ENCODE measurements around the gene MTMR10. TPM values are rescaled to one million over a fixed set of nuclear protein-coding genes. Genes with fewer than 3 reads are reported as not detected.

The MTMR10 gene
- polyA plus RNA-seq, 6 donors from 2014 or later: 2.7 to 43.0 (median 17.1) TPM

- ATAC-seq (ENCODE audit: low read depth in 2 of 2) (no peak), DNase-seq (no peak)
- H3K27ac Mint-ChIP-seq: peak overlapping the region in 2 of 6 donors; percentile 31 to 34
- peaks cover 5 to 9% (median 5%) of the 10 kb centered on the region in 3 donors for H3K4me1 Mint-ChIP-seq
- H3K9me3 Mint-ChIP-seq: no peaks in the 10 kb centered on the region
- H3K27me3 Mint-ChIP-seq: no peaks in the 10 kb centered on the region
- H3K4me3 Mint-ChIP-seq: no peak overlapping the region
- H3K36me3 Mint-ChIP-seq: peaks cover 15 to 27% of the 10 kb centered on the region in 2 donors
These were observed 71.4 kb downstream of the MTMR10 start for GRCh38 chr15:30919877-30920550.

- DNase-seq (no peak), ATAC-seq (ENCODE audit: low read depth in 2 of 2) (no peak)
- no peaks in the 10 kb centered on the region for H3K9me3 Mint-ChIP-seq
- H3K27ac Mint-ChIP-seq: no peak overlapping the region
- H3K4me3 Mint-ChIP-seq: no peak overlapping the region
- peaks cover 5 to 9% (median 5%) of the 10 kb centered on the region in 3 donors for H3K4me1 Mint-ChIP-seq
- peaks cover 4 to 18% of the 10 kb centered on the region in 2 donors for H3K36me3 Mint-ChIP-seq
- H3K27me3 Mint-ChIP-seq: no peaks in the 10 kb centered on the region
These were observed 73.1 kb downstream of the MTMR10 start for GRCh38 chr15:30918366-30918765.

- H3K9me3 Mint-ChIP-seq: no peaks in the 10 kb centered on the region
- peaks cover 4 to 16% of the 10 kb centered on the region in 2 donors for H3K36me3 Mint-ChIP-seq
- no peak overlapping the region for H3K4me3 Mint-ChIP-seq
- no peak overlapping the region for H3K27ac Mint-ChIP-seq
- H3K27me3 Mint-ChIP-seq: no peaks in the 10 kb centered on the region
- no peak for DNase-seq
- ATAC-seq (ENCODE audit: low read depth in 2 of 2): no peak
- peaks cover 5 to 9% (median 5%) of the 10 kb centered on the region in 3 donors for H3K4me1 Mint-ChIP-seq
These were observed 73.8 kb downstream of the MTMR10 start for GRCh38 chr15:30917675-30918074.

- Mint-ChIP-seq H3K27me3 (no peaks in the 10 kb centered on the region), H3K4me1 (peaks cover 5 to 9% (median 5%) of the 10 kb centered on the region in 3 donors), H3K4me3 (no peak overlapping the region), H3K9me3 (no peaks in the 10 kb centered on the region), H3K36me3 (peaks cover 4 to 11% of the 10 kb centered on the region in 2 donors), H3K27ac (peak overlapping the region in 2 of 6 donors; percentile 51 to 70)
- ATAC-seq (ENCODE audit: low read depth in 2 of 2): no peak
- no peak for DNase-seq
These were observed 74.4 kb downstream of the MTMR10 start for GRCh38 chr15:30917013-30917412.

- peaks cover 11 to 12% of the 10 kb centered on the region in 2 donors for H3K36me3 Mint-ChIP-seq
- DNase-seq (no peak), ATAC-seq (ENCODE audit: low read depth in 2 of 2) (no peak)
- H3K27ac Mint-ChIP-seq: no peak overlapping the region
- H3K4me1 Mint-ChIP-seq: peaks cover 0 to 5% (median 0%) of the 10 kb centered on the region in 3 donors
- no peak overlapping the region for H3K4me3 Mint-ChIP-seq
- no peaks in the 10 kb centered on the region for H3K27me3 Mint-ChIP-seq
- H3K9me3 Mint-ChIP-seq: no peaks in the 10 kb centered on the region
These were observed 77.7 kb downstream of the MTMR10 start for GRCh38 chr15:30913761-30914160.

DNA sequence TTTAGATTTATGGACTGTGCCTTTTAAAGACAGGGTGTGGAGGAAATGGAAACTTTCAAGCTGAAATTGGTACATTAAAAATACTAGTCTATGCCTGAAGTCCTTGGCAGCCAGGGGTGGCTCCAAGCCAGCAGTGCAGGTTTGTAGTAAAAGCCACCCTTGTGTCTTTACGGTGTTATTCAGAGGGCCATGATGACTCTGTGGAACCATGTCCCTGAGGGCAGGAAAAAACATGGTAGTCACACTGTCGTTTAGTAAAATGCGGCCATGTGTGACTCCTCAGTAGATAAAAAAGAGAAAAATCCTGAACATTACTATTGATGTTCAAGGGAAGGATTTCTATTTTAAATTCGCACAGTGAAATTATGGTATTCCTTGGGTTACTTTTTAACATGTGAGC is 85.1 kb downstream of the MTMR10 start:
- no peak for DNase-seq
- Mint-ChIP-seq H3K9me3 (no peaks in the 10 kb centered on the region), H3K36me3 (peaks cover 0 to 17% of the 10 kb centered on the region in 2 donors), H3K27me3 (peaks cover 0 to 1% (median 0%) of the 10 kb centered on the region in 3 donors), H3K4me1 (peaks cover 22 to 41% (median 30%) of the 10 kb centered on the region in 3 donors), H3K27ac (no peak overlapping the region), H3K4me3 (peak overlapping the region in 2 of 8 donors; percentile 44 to 59)
- no peak for ATAC-seq (ENCODE audit: low read depth in 2 of 2)

DNA sequence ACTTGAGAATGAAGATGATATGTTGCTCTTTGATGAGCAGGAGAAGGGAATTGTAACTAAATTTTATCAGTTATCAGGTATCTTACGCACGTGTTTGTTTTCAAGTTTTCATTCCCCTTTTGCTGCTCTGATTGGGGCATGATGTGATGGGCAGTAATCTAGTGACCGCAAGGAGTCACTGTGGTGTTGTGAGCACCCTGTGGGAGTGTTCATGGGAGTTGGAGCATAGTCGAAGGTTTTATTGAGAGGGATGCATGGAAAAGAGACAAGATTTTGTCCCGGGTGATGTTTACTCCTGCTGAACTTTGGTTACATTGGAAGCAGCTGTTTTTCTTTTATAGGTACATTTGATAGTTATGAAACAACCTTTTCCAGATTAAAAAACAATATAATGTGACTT is 85.6 kb downstream of the MTMR10 start:
- peaks cover 22 to 41% (median 30%) of the 10 kb centered on the region in 3 donors for H3K4me1 Mint-ChIP-seq
- peaks cover 0 to 7% (median 0%) of the 10 kb centered on the region in 3 donors for H3K27me3 Mint-ChIP-seq
- no peak overlapping the region for H3K27ac Mint-ChIP-seq
- ATAC-seq (ENCODE audit: low read depth in 2 of 2) (no peak), DNase-seq (no peak)
- no peaks in the 10 kb centered on the region for H3K9me3 Mint-ChIP-seq
- H3K36me3 Mint-ChIP-seq: peaks cover 0 to 17% of the 10 kb centered on the region in 2 donors
- H3K4me3 Mint-ChIP-seq: peak overlapping the region in 3 of 8 donors; percentile 4 to 59 (median 43)

GRCh38 chr15:30904812-30905211 is 86.6 kb downstream of the MTMR10 start:
- H3K27ac Mint-ChIP-seq: no peak overlapping the region
- H3K4me1 Mint-ChIP-seq: peaks cover 22 to 41% (median 30%) of the 10 kb centered on the region in 3 donors
- ATAC-seq (ENCODE audit: low read depth in 2 of 2) (no peak), DNase-seq (no peak)
- peak overlapping the region in 5 of 8 donors; percentile 88 to 99 (median 96) for H3K4me3 Mint-ChIP-seq
- peaks cover 0 to 8% (median 0%) of the 10 kb centered on the region in 3 donors for H3K27me3 Mint-ChIP-seq
- H3K9me3 Mint-ChIP-seq: no peaks in the 10 kb centered on the region
- peaks cover 0 to 16% of the 10 kb centered on the region in 2 donors for H3K36me3 Mint-ChIP-seq

DNA sequence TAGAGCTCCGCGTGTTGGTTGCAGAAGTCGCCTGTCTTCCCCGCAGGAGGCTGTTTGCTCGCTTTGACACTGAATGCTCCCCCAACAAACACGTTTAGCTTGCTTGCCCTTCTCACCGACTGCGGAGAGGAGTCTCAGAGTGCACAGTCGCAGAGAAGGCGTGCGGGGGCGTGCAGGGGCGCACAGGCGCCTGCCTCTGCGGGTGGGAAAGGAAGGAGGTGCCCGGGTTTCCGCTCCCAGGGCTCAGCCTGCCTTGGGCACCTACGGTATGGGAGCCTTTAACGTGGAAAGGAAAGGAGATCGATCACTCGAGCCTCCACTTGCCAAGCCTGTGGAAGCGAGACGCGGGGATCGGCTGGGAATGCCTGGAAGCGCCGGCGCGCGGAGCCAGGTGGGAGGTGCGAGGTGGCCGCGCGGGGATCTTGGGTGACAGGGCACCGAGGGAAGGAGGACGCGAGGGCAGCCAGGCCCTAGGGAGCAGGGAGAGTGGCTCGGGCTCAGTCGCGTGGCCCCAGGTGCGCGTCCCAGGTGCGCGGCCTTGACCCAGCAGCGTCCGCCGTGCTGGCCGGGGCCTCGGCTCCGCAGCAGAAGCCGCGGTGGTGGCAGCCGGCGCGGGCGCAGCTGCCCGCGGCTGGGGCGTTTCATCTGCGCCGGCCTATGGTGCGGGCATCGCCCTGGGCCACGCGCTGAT is 87.8 kb downstream of the MTMR10 start, which contains the start of gene FAN1:
Gene FAN1 (plus strand): TSS at position 419 of the 691 bp plus-strand sequence. CDS start 749 bp downstream, outside the sequence.
- Mint-ChIP-seq H3K27me3 (peaks cover 0 to 8% (median 0%) of the 10 kb centered on the region in 3 donors), H3K4me1 (peaks cover 22 to 41% (median 30%) of the 10 kb centered on the region in 3 donors), H3K36me3 (peaks cover 0 to 5% of the 10 kb centered on the region in 2 donors), H3K9me3 (no peaks in the 10 kb centered on the region), H3K27ac (peak within 1 kb of the TSS; percentile 49 to 90 (median 78)), H3K4me3 (peak within 1 kb of the TSS; percentile 93 to 99 (median 96))
- peak; percentile 56 for DNase-seq
- peak; percentile 85 for ATAC-seq (ENCODE audit: low read depth in 2 of 2)

GRCh38 chr15:30901889-30902288 is 89.5 kb downstream of the MTMR10 start:
- DNase-seq: no peak
- Mint-ChIP-seq H3K9me3 (no peaks in the 10 kb centered on the region), H3K27me3 (peaks cover 0 to 8% (median 0%) of the 10 kb centered on the region in 3 donors), H3K36me3 (peaks cover 0 to 5% of the 10 kb centered on the region in 2 donors), H3K4me3 (peak overlapping the region in 2 of 8 donors; percentile 28 to 96), H3K27ac (no peak overlapping the region), H3K4me1 (peaks cover 22 to 41% (median 30%) of the 10 kb centered on the region in 3 donors)
- ATAC-seq (ENCODE audit: low read depth in 2 of 2): no peak

- no peaks in the 10 kb centered on the region for H3K9me3 Mint-ChIP-seq
- no peak for DNase-seq
- no peaks in the 10 kb centered on the region for H3K36me3 Mint-ChIP-seq
- H3K27me3 Mint-ChIP-seq: peaks cover 0 to 5% (median 0%) of the 10 kb centered on the region in 3 donors
- H3K4me3 Mint-ChIP-seq: no peak overlapping the region
- no peak overlapping the region for H3K27ac Mint-ChIP-seq
- ATAC-seq (ENCODE audit: low read depth in 2 of 2): no peak
- peaks cover 0 to 7% (median 0%) of the 10 kb centered on the region in 3 donors for H3K4me1 Mint-ChIP-seq
These were observed 95.2 kb downstream of the MTMR10 start for GRCh38 chr15:30896211-30896606.

DNA sequence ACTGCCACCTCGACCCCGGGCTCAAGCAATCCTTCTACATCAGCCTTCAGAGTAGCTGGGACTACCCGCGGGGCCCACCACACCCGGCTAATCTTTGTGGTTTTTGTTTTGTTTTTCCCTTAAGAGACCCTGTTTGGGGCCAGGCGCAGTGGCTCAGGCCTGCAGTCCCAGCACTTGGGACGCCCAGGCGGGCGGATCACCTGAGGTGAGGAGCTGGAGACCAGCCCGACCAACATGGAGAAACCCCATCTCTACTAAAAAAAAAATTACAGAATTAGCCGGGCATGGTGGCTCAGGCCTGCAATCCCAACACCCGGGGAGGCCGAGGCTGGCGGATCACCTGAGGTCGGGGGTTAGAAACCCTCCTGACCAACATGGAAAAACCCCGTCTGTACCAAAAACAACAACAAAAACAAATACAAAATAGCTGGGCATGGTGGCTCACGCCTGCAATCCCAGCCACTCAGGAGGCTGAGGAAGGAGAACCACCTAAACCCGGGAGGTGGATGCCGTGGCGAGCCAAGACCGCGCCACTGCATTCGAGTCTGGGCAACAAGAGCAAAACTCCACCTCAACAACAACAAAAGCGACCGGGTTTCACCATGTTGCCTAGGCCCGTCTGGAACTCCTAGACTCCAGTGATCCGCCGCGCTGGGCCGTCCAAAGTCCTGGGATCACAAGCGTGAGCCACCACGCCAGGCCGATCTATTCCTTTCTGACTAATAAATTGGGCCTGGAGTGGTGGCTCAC is 95.8 kb downstream of the MTMR10 start:
- Mint-ChIP-seq H3K4me1 (peaks cover 0 to 7% (median 0%) of the 10 kb centered on the region in 3 donors), H3K36me3 (no peaks in the 10 kb centered on the region), H3K27ac (peak overlapping the region in 1 of 6 donors; percentile 30), H3K27me3 (no peaks in the 10 kb centered on the region), H3K9me3 (no peaks in the 10 kb centered on the region), H3K4me3 (peak overlapping the region in 1 of 8 donors; percentile 24)
- DNase-seq: no peak
- ATAC-seq (ENCODE audit: low read depth in 2 of 2): no peak

- no peak overlapping the region for H3K27ac Mint-ChIP-seq
- no peak overlapping the region for H3K4me3 Mint-ChIP-seq
- H3K4me1 Mint-ChIP-seq: peaks cover 0 to under 1% (median 0%) of the 10 kb centered on the region in 3 donors
- ATAC-seq (ENCODE audit: low read depth in 2 of 2): no peak
- H3K36me3 Mint-ChIP-seq: no peaks in the 10 kb centered on the region
- DNase-seq: no peak
- no peaks in the 10 kb centered on the region for H3K27me3 Mint-ChIP-seq
- H3K9me3 Mint-ChIP-seq: no peaks in the 10 kb centered on the region
These were observed 102.2 kb downstream of the MTMR10 start for GRCh38 chr15:30889196-30889595.

Measured in naive B cell (primary cell).